ENCODE data around the gene FREY1. TPM values are rescaled to one million over a fixed set of nuclear protein-coding genes. Genes with fewer than 3 reads are reported as not detected.

FREY1 gene
- total and polyA plus RNA-seq, 2 of the 8 experiments (the other 6 are each of a cell fraction or from before 2014, with no cell fraction given) = 0.32 to 1.1 TPM

GRCh38 chr11:45921561-45922424 is 14.7 kb upstream of the FREY1 start:
- POLR2A ChIA-PET (ENCODE audit: partially characterized antibody) = interaction anchor here (0.6 to 9.8 kb wide), 37 partner anchors 9 to 590 kb away, joined by 3 to 115 read pairs (median 5); no protein-coding TSS in a partner anchor
- H2BK15ac ChIP-seq (ENCODE audit: low read length) = peak overlapping the region; percentile 29; the same call in 1 of the 2 replicates
- no peaks in the 10 kb centered on the region for H3K9me3 ChIP-seq (ENCODE audit: insufficient read depth in 2 of 2, low read depth in 1 of 2, low read length in 1 of 2)
- H3K14ac ChIP-seq (ENCODE audit: insufficient read length) = no peak overlapping the region
- H3K36me3 ChIP-seq (ENCODE audit: control insufficient read depth in 2 of 4, insufficient read depth in 4 of 4, low read length in 3 of 4) = peaks cover 2 to 14% (median 6%) of the 10 kb centered on the region in 4 experiments; a peak in 4 of 8 replicates
- H4K5ac ChIP-seq (ENCODE audit: insufficient read length, low read depth, low read length) = peak overlapping the region; percentile 73
- peaks cover 10 to 21% of the 10 kb centered on the region in 2 experiments for H4K20me1 ChIP-seq (replicated peaks in 1 of 2; ENCODE audit: control insufficient read depth in 1 of 2, insufficient read depth in 2 of 2, low read length in 2 of 2)
- H3K4me1 ChIP-seq (replicated peaks in 1 of 4; ENCODE audit: control insufficient read depth in 3 of 4, insufficient read depth in 4 of 4, low read length in 3 of 4) = peaks cover 12 to 33% (median 24%) of the 10 kb centered on the region in 4 experiments
- peak overlapping the region; percentile 62 for H3K56ac ChIP-seq (replicated peaks; ENCODE audit: insufficient read length, low read depth, low read length)
- H2BK20ac ChIP-seq (ENCODE audit: low read length) = peak overlapping the region; percentile 83
- H4K8ac ChIP-seq (ENCODE audit: extremely low read depth, insufficient read depth, low read length) = peak overlapping the region; percentile 93; the same call in 1 of the 2 replicates
- no peak overlapping the region for H2AFZ ChIP-seq (ENCODE audit: low read length)
- H3K27me3 ChIP-seq (replicated peaks in 1 of 4; ENCODE audit: control insufficient read depth in 3 of 4, extremely low read depth in 1 of 4, insufficient read depth in 3 of 4, low read length in 3 of 4) = peaks cover 0 to 9% (median 0%) of the 10 kb centered on the region in 4 experiments; a peak in 3 of 7 replicates
- peak overlapping the region; percentile 42 for H4K91ac ChIP-seq (replicated peaks; ENCODE audit: insufficient read length, low read length)
- H2BK120ac ChIP-seq (replicated peaks; ENCODE audit: low read depth, low read length) = peak overlapping the region; percentile 30
- WGBS, 2 experiments (ENCODE audit: extremely low coverage in 1 of 2, insufficient coverage in 1 of 2, insufficient read length in 1 of 2, insufficient replicate concordance in 2 of 2, low coverage in 1 of 2, low lambda C conversion rate in 2 of 2, missing lambda C conversion rate in 1 of 2) = 3% methylated on average over 43 of the region's 54 CpGs; no CpG with 5 or more reads in 1 of the 2 experiments
- H3K79me1 ChIP-seq (ENCODE audit: low read depth, low read length) = peaks cover 16% of the 10 kb centered on the region
- peak overlapping the region; percentile 97 for H2BK12ac ChIP-seq (ENCODE audit: low read depth, low read length)
- peak overlapping the region; percentile 97 for H3K18ac ChIP-seq (ENCODE audit: extremely low read depth, low read length)
- H3K23me2 ChIP-seq (ENCODE audit: low read depth, low read length) = peaks cover 22% of the 10 kb centered on the region
- H3K4me2 ChIP-seq (ENCODE audit: insufficient read depth in 1 of 2, low read depth in 2 of 2, low read length in 2 of 2) = peak overlapping the region; percentile 81 to 91
- peaks cover 0 to 14% of the 10 kb centered on the region in 2 experiments; a peak in 1 of 4 replicates for H3K79me2 ChIP-seq (ENCODE audit: control insufficient read depth in 1 of 2, insufficient read depth in 2 of 2, low read length in 2 of 2)
- DNase-seq (ENCODE audit: low read depth in 1 of 2, low spot score in 2 of 2) = peak; percentile 84 to 94
- no peak for FAIRE-seq
- H3K27ac ChIP-seq (ENCODE audit: low read depth, low read length) = peak overlapping the region; percentile 76; the same call in 1 of the 2 replicates
- peak overlapping the region; percentile 93; the same call in 1 of the 2 replicates for H2BK5ac ChIP-seq (ENCODE audit: low read depth, low read length)
- H3K23ac ChIP-seq (ENCODE audit: insufficient read length) = no peak overlapping the region
- peak overlapping the region; percentile 45 for H3K4ac ChIP-seq (replicated peaks; ENCODE audit: insufficient read length, low read depth, low read length)
- peak overlapping the region; percentile 63 to 78 (median 68) for H3K4me3 ChIP-seq (ENCODE audit: extremely low read depth in 1 of 4, insufficient read depth in 2 of 4, low read depth in 3 of 4, low read length in 4 of 4)
- peak overlapping the region; percentile 44; the same call in 1 of the 2 replicates for H2AK5ac ChIP-seq (ENCODE audit: low read depth, low read length)
- H3K9ac ChIP-seq (replicated peaks in 1 of 4; ENCODE audit: extremely low read depth in 1 of 4, low read depth in 3 of 4, low read length in 3 of 4) = peak overlapping the region; percentile 53 to 78 (median 68); a peak in 6 of 7 replicates
- CTCF ChIA-PET (ENCODE audit: partially characterized antibody) = interaction anchor here (0.6 to 1.2 kb wide), 8 partner anchors 9 to 216 kb away, joined by 3 to 6 read pairs (median 4); no protein-coding TSS in a partner anchor
- TF ChIP-seq CBX5 (IDR thresholded peaks at IDR 0.05; ENCODE audit: low read depth, low read length) (no peak), TAF1 (IDR thresholded peaks at IDR 0.05; ENCODE audit: low read depth, low read length) (peak; percentile 72), SAP30 (IDR thresholded peaks at IDR 0.05; ENCODE audit: insufficient read depth, insufficient replicate concordance, low read length) (no peak), CTBP2 (IDR thresholded peaks at IDR 0.05; ENCODE audit: borderline replicate concordance, insufficient read depth, insufficient read length, low read length) (peak; percentile 31), SUZ12 (IDR thresholded peaks at IDR 0.05; ENCODE audit: low read length) (no peak), FOSL1 (IDR thresholded peaks at IDR 0.05; ENCODE audit: insufficient read depth, low read depth, low read length) (no peak), CHD1 (IDR thresholded peaks at IDR 0.05; ENCODE audit: low read depth, low read length) (no peak; the same call in 1 of the 2 replicates), CEBPB (IDR thresholded peaks at IDR 0.05; ENCODE audit: low read depth, low read length) (no peak), JUN (IDR thresholded peaks at IDR 0.05; ENCODE audit: low read depth, low read length) (no peak), TCF12 (IDR thresholded peaks at IDR 0.05; ENCODE audit: low read depth, low read length) (peak; percentile 97), CHD2 (IDR thresholded peaks at IDR 0.05; ENCODE audit: low read length) (no peak)
